Activated CD4-positive, alpha-beta T cell treated with anti-CD3 and anti-CD28 coated beads for 36 hours (primary cell): ENCODE results near the gene MAPKAPK5. TPM values are rescaled to one million over a fixed set of nuclear protein-coding genes. Genes with fewer than 3 reads are reported as not detected.
A peak's percentile ranks its signal among the peaks of the same experiment; 100 is the strongest.

ENCODE experiments used
- ATAC-seq: fragments of 200-7000 bp; cut with Tn5 transposase; one replicate; pipeline ENCODE4 v1.10.0; 2021; ENCODE audit warnings: mild to moderate bottlenecking, moderate library complexity
- CTCF ChIA-PET: fragments of 350-600 bp; sonication (Branson Sonifier 250); formaldehyde crosslinking; loops from one replicate; lab custom pipeline; 2021; ENCODE audit warnings: antibody characterized with exemption; lab: Charles Lee
- POLR2A ChIA-PET: fragments of 350-600 bp; sonication (Branson Sonifier 250); formaldehyde crosslinking; loops from one replicate; lab custom pipeline; 2021; ENCODE audit warnings: antibody characterized with exemption, inconsistent platforms; lab: Charles Lee
- DNase-seq: peaks from one replicate; pipeline ENCODE4 v3.0.0-alpha.2; 2020
- H3K27ac Mint-ChIP-seq: one replicate; pipeline ENCODE4 v1.8.0; 2021; ENCODE audit warnings: mixed read lengths
- H3K27me3 Mint-ChIP-seq: one replicate; pipeline ENCODE4 v1.8.0; 2021; ENCODE audit warnings: mixed read lengths
- H3K36me3 Mint-ChIP-seq: one replicate; pipeline ENCODE4 v1.8.0; 2021; ENCODE audit warnings: low read depth, mixed read lengths
- H3K4me1 Mint-ChIP-seq: one replicate; pipeline ENCODE4 v1.8.0; 2021; ENCODE audit warnings: mixed read lengths
- H3K4me3 Mint-ChIP-seq: one replicate; pipeline ENCODE4 v1.8.0; 2021; ENCODE audit warnings: mild to moderate bottlenecking, moderate library complexity, mixed read lengths
- H3K9me3 Mint-ChIP-seq: one replicate; pipeline ENCODE4 v1.8.0; 2021; ENCODE audit warnings: low read depth, mixed read lengths
- intact Hi-C, 2 experiments: fragments of 100-400 bp; cut with DNase I in 1 of 2; cut with micrococcal nuclease in 1 of 2; formaldehyde crosslinking; loops; one replicate each; pipeline versions ENCODE4 v1.14.2 to v1.15.1; 2022 to 2024; cut with DNase I, micrococcal nuclease
- total RNA-seq, 2 experiments: library from RNA; stranded (reverse); gene quantifications; one replicate each; pipeline ENCODE4 v1.2.3, GENCODE V29; 2021

The MAPKAPK5 gene, protein sequence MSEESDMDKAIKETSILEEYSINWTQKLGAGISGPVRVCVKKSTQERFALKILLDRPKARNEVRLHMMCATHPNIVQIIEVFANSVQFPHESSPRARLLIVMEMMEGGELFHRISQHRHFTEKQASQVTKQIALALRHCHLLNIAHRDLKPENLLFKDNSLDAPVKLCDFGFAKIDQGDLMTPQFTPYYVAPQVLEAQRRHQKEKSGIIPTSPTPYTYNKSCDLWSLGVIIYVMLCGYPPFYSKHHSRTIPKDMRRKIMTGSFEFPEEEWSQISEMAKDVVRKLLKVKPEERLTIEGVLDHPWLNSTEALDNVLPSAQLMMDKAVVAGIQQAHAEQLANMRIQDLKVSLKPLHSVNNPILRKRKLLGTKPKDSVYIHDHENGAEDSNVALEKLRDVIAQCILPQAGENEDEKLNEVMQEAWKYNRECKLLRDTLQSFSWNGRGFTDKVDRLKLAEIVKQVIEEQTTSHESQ
- total RNA-seq, result 10 to 100 TPM; 47.5 to 57.5 TPM

DNA sequence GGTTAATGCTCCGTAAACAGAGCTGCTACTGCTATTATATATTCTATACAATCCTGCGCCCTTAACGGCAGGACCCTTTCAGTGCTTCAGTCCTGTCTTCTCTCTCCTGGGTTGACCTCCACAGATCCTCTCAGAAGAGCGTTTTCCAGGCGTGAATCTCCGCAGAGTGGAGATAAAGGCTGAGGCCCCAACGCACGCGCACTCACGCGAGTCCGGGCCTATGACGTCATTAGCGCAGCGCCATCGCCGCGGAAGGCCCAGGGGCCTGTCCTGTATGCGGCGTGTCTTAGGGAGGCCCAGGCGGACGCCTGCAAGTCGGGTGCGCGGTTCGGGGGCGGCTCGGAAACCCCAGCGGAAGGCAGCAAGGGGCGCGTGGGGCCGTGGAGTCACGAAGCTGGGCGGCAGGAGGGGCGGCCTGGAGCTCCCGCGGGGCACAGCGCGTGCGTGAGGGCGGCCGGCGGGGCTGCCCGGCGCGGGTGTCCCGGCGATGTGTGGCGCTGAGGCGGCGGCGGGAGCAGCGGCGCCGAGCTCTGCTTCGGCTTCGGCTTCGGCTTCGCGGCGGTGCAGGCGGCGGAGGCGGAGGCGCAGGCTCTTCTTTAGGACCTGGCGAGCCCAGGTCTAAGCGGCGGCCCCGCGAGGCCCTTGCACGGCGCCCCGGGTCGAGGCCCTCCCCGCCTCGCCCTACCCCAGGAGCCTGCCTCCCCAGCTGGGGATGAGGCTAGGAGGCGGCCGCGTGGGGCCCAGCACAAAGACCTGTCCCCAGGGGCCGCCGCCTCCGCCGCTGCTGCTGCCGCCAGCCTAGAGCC, at the start of gene MAPKAPK5:
TSS of gene MAPKAPK5 (plus strand) at position 479 of the 806 bp plus-strand sequence. CDS start 506 bp downstream, outside the sequence.
- ChIA-PET POLR2A (interaction anchor here (0.5 to 1.1 kb wide), 3 partner anchors 56 to 1422 kb away, joined by 3 to 5 read pairs (median 3); no protein-coding TSS in a partner anchor), CTCF (interaction anchor here (0.5 to 2.4 kb wide), 4 partner anchors 29 to 280 kb away, joined by 3 to 10 read pairs (median 3); no protein-coding TSS in a partner anchor)
- Mint-ChIP-seq H3K4me3 (peak within 1 kb of the TSS; percentile 87), H3K27me3 (no peaks in the 10 kb centered on the region), H3K4me1 (peaks cover 50% of the 10 kb centered on the region), H3K36me3 (peaks cover 62% of the 10 kb centered on the region), H3K27ac (peak within 1 kb of the TSS; percentile 96), H3K9me3 (no peaks in the 10 kb centered on the region)
- intact Hi-C loops, result loop anchor here (1.0 to 5.0 kb wide), 13 partner anchors 156 to 1295 kb away; partner anchors contain the start of genes ACAD10 (in 2 of the 2), RPL6 (in 2 of the 2), ATXN2 (in 1 of the 2) and ERP29 (in 1 of the 2)
- ATAC-seq, result peak; percentile 81
- peak; percentile 97 for DNase-seq

DNA sequence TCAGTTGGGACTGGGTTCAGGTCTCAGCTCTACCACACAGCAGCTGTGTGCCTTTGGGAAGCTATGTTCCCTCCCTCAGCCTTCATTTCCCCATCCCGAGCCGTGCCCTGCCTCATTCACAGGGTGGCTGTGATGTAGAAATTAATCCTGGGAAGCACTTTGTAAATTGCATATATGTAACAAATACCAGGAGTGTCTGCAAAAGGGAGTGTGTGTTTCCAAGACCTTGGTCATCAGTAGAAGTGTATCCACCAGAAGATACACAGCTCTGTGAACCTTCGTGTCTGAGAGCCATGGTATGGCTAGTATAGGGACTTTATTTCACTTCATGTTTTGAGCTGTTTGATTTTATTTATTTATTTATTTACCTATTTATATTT, 49.2 kb upstream of the MAPKAPK5 start:
- intact Hi-C loops, result no loop called here
- H3K9me3 Mint-ChIP-seq, result no peaks in the 10 kb centered on the region
- POLR2A ChIA-PET, result no interaction called here
- no peaks in the 10 kb centered on the region for H3K36me3 Mint-ChIP-seq
- no peak for ATAC-seq
- no peaks in the 10 kb centered on the region for H3K27me3 Mint-ChIP-seq
- no peaks in the 10 kb centered on the region for H3K4me1 Mint-ChIP-seq
- no peak overlapping the region for H3K27ac Mint-ChIP-seq
- CTCF ChIA-PET, result interaction anchor here (0.6 to 1.0 kb wide), 2 partner anchors 20 to 108 kb away, joined by 3 to 4 read pairs; no protein-coding TSS in a partner anchor
- no peak overlapping the region for H3K4me3 Mint-ChIP-seq
- DNase-seq, result no peak

DNA sequence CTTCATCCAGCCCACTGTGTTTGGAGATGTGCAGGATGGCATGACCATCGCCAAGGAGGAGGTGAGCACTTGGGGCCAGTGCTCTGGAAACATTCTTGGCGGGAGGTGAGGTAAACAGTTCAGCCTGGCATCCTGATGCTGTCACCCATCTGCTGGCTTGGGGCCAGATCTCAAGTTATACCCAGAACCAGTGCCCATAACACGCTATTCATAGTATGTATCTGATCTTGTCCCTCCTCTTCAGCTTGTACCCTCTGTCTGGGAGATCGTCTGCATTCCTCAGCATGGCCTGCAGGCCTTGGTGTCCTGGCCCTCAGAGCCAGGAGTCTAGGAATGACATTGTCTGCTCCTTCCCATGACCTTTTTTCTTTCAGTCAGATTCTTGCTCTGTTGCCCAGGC, 43.8 kb upstream of the MAPKAPK5 start:
- no peak overlapping the region for H3K4me3 Mint-ChIP-seq
- H3K27me3 Mint-ChIP-seq, result no peaks in the 10 kb centered on the region
- ChIA-PET CTCF (interaction anchor here (3.3 kb wide), 1 partner anchor 15 kb away, joined by 18 read pairs; no protein-coding TSS in a partner anchor), POLR2A (no interaction called here)
- no peaks in the 10 kb centered on the region for H3K9me3 Mint-ChIP-seq
- intact Hi-C loops, result no loop called here
- ATAC-seq (no peak), DNase-seq (no peak)
- no peaks in the 10 kb centered on the region for H3K36me3 Mint-ChIP-seq
- H3K4me1 Mint-ChIP-seq, result no peaks in the 10 kb centered on the region
- H3K27ac Mint-ChIP-seq, result no peak overlapping the region

DNA sequence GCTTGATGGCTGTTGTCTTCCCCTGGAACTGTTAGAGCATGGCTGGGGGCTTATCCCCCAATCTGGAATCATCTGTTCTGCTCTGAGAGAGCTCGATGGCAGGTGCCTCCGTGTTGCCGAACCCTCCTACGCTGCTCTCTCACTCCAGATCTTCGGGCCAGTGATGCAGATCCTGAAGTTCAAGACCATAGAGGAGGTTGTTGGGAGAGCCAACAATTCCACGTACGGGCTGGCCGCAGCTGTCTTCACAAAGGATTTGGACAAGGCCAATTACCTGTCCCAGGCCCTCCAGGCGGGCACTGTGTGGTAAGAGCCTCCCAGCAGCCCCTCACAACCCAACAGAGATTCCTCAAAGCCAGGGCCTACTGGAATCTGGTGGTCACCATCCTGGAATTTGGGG, 42.3 kb upstream of the MAPKAPK5 start:
- DNase-seq (no peak), ATAC-seq (no peak)
- intact Hi-C loops, result no loop called here
- Mint-ChIP-seq H3K36me3 (no peaks in the 10 kb centered on the region), H3K4me1 (no peaks in the 10 kb centered on the region), H3K4me3 (no peak overlapping the region), H3K9me3 (no peaks in the 10 kb centered on the region), H3K27ac (no peak overlapping the region), H3K27me3 (no peaks in the 10 kb centered on the region)
- ChIA-PET POLR2A (no interaction called here), CTCF (interaction anchor here (0.6 to 3.3 kb wide), 2 partner anchors 13 to 52 kb away, joined by 5 to 18 read pairs; no protein-coding TSS in a partner anchor)

DNA sequence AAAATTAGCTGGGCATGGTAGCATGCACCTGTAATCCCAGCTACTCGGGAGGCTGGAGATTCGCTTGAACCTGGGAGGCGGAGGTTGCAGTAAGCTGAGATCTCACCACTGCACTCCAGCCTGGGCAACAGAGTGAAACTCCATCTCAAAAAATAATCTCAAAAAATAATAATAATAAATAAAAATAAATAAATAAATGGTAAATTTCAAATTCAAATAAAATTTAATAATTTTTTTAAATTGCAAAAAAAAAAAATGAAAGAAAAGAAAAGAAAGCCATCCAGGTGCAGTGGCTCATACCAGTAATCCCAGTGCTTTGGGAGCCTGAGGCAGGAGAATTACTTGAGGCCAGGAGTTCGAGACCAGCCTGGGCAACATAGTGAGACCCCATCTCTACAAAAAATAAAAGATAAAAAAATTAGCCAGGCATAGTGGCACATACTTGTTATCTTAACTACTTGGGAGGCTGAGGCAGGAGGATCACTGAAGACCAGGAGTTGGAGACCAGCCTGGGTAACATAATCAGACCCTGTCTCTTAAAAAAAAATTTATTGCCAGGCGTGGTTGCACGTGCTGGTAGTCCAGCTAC, 38.9 kb upstream of the MAPKAPK5 start:
- H3K9me3 Mint-ChIP-seq, result no peaks in the 10 kb centered on the region
- intact Hi-C loops, result no loop called here
- no peak overlapping the region for H3K27ac Mint-ChIP-seq
- POLR2A ChIA-PET, result no interaction called here
- no peaks in the 10 kb centered on the region for H3K36me3 Mint-ChIP-seq
- H3K27me3 Mint-ChIP-seq, result no peaks in the 10 kb centered on the region
- ATAC-seq, result no peak
- DNase-seq, result no peak
- H3K4me3 Mint-ChIP-seq, result no peak overlapping the region
- CTCF ChIA-PET, result no interaction called here
- no peaks in the 10 kb centered on the region for H3K4me1 Mint-ChIP-seq

DNA sequence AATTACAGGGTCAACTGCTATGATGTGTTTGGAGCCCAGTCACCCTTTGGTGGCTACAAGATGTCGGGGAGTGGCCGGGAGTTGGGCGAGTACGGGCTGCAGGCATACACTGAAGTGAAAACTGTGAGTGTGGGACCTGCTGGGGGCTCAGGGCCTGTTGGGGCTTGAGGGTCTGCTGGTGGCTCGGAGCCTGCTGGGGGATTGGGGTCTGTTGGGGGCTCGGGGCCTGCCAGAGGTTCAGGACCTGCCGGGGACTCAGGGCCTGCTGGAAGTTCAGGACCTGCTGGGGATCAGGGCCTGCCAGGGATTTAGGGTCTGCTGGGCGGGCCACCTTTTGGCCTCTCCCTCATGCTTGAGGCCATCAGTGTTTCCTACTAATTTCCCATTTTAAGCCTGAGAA, 38.2 kb upstream of the MAPKAPK5 start:
- no peaks in the 10 kb centered on the region for H3K9me3 Mint-ChIP-seq

DNA sequence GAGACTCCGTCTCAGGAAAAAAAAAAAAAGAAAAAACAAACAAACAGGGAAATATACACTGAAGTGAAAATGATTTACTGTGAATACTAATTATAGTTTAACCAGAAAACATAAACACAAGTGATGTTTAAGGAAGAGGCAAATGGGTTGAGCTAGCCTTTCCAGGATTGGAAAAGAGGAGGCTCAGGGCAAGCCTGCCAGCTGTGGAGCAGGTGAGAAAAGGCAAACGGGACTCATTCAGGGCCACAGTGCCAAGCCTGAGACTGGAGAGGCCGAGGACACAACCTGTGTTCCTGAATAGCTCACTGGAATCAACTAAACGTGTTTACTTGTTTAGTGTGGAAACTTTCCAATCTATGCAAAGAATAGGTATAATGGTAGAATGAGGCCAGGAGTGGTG, 35.7 kb upstream of the MAPKAPK5 start:
- no peak for DNase-seq
- H3K27me3 Mint-ChIP-seq, result no peaks in the 10 kb centered on the region
- H3K36me3 Mint-ChIP-seq, result no peaks in the 10 kb centered on the region
- no peak for ATAC-seq
- H3K27ac Mint-ChIP-seq, result no peak overlapping the region
- ChIA-PET CTCF (no interaction called here), POLR2A (interaction anchor here (0.6 kb wide), 1 partner anchor 240 kb away, joined by 5 read pairs; no protein-coding TSS in a partner anchor)
- no peaks in the 10 kb centered on the region for H3K4me1 Mint-ChIP-seq
- intact Hi-C loops, result no loop called here
- H3K9me3 Mint-ChIP-seq, result no peaks in the 10 kb centered on the region
- H3K4me3 Mint-ChIP-seq, result no peak overlapping the region

More for the DNA sequence above, 38.2 kb upstream of the MAPKAPK5 start:
- ChIA-PET POLR2A (no interaction called here), CTCF (no interaction called here)
- H3K27ac Mint-ChIP-seq, result no peak overlapping the region
- no peaks in the 10 kb centered on the region for H3K27me3 Mint-ChIP-seq
- H3K36me3 Mint-ChIP-seq, result no peaks in the 10 kb centered on the region
- intact Hi-C loops, result no loop called here
- no peak overlapping the region for H3K4me3 Mint-ChIP-seq
- ATAC-seq (no peak), DNase-seq (no peak)
- no peaks in the 10 kb centered on the region for H3K4me1 Mint-ChIP-seq

DNA sequence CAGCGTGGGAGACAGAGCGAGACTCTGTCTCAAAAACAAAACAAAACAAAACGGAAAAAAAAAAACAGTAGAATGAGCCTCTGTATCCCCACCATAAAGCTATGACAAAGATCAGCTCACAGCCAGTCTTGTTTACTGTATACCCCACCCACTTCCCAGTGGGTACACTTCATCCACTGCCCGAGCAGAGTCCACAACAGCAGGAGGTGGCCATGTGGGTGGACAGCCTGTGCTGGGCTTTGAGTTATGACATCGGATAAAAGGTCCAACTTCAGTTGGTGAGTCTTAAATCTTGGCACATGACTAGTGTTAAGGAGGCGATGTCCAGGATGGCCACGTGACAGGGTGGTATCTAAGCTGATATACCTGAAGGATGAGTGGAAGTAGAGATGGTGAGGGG, 34.8 kb upstream of the MAPKAPK5 start:
- POLR2A ChIA-PET, result no interaction called here
- no peak for ATAC-seq
- H3K4me3 Mint-ChIP-seq, result no peak overlapping the region

DNA sequence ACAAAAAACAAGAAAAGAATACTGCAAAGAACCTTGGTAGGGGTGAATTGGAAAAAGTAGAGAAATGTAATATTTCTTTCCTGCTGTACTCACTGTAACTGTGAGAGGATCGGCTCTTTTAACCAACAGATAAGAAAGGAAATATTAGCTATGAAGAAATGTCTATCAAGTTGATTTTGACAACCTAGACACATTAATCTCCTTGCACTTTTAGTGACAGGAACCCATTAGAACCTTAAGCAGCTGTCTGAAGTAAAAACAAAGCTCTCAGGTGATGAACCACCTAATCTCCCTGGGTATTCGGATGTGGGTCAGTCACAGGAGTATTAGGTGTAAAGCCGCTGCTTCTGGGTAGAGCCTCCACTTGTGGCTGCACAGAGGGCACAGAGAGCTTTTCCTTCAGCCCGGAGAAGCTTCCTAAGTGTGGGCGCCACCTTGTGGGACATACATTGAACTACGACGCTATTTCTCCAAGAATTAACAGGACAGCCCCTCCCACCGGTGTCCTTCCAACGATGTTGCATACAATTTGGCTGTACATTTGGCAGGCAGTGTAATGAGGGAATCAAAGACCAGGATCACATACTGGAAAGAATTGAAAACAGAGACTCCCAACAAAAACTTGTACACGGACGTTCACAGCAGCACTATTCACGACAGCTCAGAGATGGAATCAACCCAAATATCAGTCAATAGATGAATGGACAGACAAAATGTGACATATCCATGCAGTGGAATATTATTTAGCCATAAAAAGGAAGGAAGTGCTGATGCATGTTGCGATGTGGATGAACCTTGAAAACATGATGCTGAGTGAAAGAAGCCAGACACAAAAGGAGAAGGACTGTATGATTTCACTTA, 28.9 kb upstream of the MAPKAPK5 start:
- ChIA-PET POLR2A (interaction anchor here (0.5 to 0.8 kb wide), 3 partner anchors 60 to 572 kb away, joined by 3 to 8 read pairs (median 4); no protein-coding TSS in a partner anchor), CTCF (interaction anchor here (0.5 to 2.3 kb wide), 40 partner anchors 8 to 574 kb away, joined by 3 to 18 read pairs (median 4); partner anchors contain the start of gene ALDH2)
- ATAC-seq (peak; percentile 98), DNase-seq (peak; percentile 81)
- no peaks in the 10 kb centered on the region for H3K36me3 Mint-ChIP-seq
- H3K4me3 Mint-ChIP-seq, result no peak overlapping the region
- peaks cover 2% of the 10 kb centered on the region for H3K4me1 Mint-ChIP-seq
- H3K9me3 Mint-ChIP-seq, result no peaks in the 10 kb centered on the region
- intact Hi-C loops, result loop anchor here (1.0 to 5.0 kb wide), 7 partner anchors 46 to 416 kb away; partner anchors contain the start of genes ACAD10 (in 2 of the 2) and ALDH2 (in 1 of the 2)
- no peak overlapping the region for H3K27ac Mint-ChIP-seq
- no peaks in the 10 kb centered on the region for H3K27me3 Mint-ChIP-seq

More for the DNA sequence above, 34.8 kb upstream of the MAPKAPK5 start:
- DNase-seq, result no peak
- intact Hi-C loops, result no loop called here
- no peaks in the 10 kb centered on the region for H3K9me3 Mint-ChIP-seq
- no peaks in the 10 kb centered on the region for H3K4me1 Mint-ChIP-seq
- H3K36me3 Mint-ChIP-seq, result no peaks in the 10 kb centered on the region
- H3K27me3 Mint-ChIP-seq, result no peaks in the 10 kb centered on the region
- no peak overlapping the region for H3K27ac Mint-ChIP-seq
- CTCF ChIA-PET, result interaction anchor here (0.6 kb wide), 1 partner anchor 12 kb away, joined by 3 read pairs; no protein-coding TSS in a partner anchor

DNA sequence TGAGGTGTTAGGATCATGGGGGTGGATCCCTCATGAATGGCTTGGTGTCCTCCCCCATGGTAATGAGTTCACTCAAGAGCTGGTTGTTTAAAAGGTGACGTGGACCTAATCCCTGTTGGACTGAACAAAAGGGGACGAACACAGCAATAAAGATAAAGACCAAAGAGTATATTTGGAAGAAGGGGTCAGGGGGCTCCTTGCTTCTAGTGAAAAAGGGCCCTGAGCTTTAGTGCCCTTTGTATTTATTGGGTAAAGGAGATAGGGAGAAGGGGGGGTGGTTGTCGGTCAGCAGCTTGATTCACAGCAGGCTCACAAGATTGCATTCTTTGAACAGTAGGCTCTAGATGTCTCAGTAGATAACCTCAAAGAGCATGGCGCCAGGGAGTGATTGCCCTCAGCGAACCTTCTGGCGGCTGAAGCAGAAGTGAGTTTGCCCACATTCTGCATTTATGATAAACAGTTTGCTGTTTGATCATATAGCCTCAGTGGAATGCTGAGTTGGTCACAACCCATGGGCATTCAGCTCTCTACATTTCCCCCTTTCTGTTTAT, 25.9 kb upstream of the MAPKAPK5 start:
- Mint-ChIP-seq H3K27me3 (no peaks in the 10 kb centered on the region), H3K4me1 (peaks cover 2% of the 10 kb centered on the region), H3K27ac (no peak overlapping the region), H3K9me3 (no peaks in the 10 kb centered on the region), H3K36me3 (no peaks in the 10 kb centered on the region), H3K4me3 (no peak overlapping the region)
- intact Hi-C loops, result no loop called here
- no peak for DNase-seq
- POLR2A ChIA-PET, result no interaction called here
- ATAC-seq, result no peak
- CTCF ChIA-PET, result interaction anchor here (0.6 to 1.1 kb wide), 5 partner anchors 12 to 359 kb away, joined by 3 to 5 read pairs (median 3); no protein-coding TSS in a partner anchor
